K562 (cell line): ENCODE results near the gene COL20A1. TPM values are rescaled to one million over a fixed set of nuclear protein-coding genes. Genes with fewer than 3 reads are reported as not detected.

ENCODE experiments used
- ATAC-seq: fragments of 200-7000 bp; cut with Tn5 transposase; 3 replicates; pipeline ENCODE4 v1.9.1; 2020; ENCODE audit warnings: moderate library complexity
- BruUV-seq: library from RNA; stranded (reverse); fragments of 400-500 nt; replicated peaks from 2 replicates; lab custom pipeline; 2021; lab: Mats Ljungman, UMichigan
- CTCF ChIA-PET: fragments of 300-600 bp; formaldehyde crosslinking; extraction: SDS; loops from one replicate; lab custom pipeline; 2021; ENCODE audit warnings: low intra/inter-chr PET ratio; lab: Yijun Ruan, JAX
- POLR2A ChIA-PET: fragments of 300-600, 350-650 bp; sonication (Branson Sonifier 250); formaldehyde crosslinking; extraction: SDS; loops from one replicate; lab custom pipeline; 2021; ENCODE audit warnings: antibody characterized with exemption, inconsistent platforms; lab: Yijun Ruan, JAX
- DNase-seq, 4 experiments: peaks; one replicate each; pipeline versions ENCODE4 v3.0.0 to v3.0.0-alpha.2; 2011 to 2018; ENCODE audit warnings: low spot score in 3 of 4, mixed read lengths in 3 of 4; ENCODE audit errors: extremely low read depth in 1 of 4
- FAIRE-seq: peaks from 2 replicates; lab custom pipeline; 2011; peaks lifted over from hg19 to GRCh38; lab: Jason Lieb, UNC
- H2AFZ ChIP-seq: 2 replicates; pipeline ENCODE4 v1.6.0; 2011; ENCODE audit warnings: low read depth, low read length, control low read depth, inconsistent platforms
- H3K27ac ChIP-seq: fragments of 200-600 bp; 3 replicates; pipeline ENCODE4 v1.8.0; 2011; ENCODE audit warnings: low read depth, mild to moderate bottlenecking, control low read depth, inconsistent platforms, low read length, moderate library complexity, mixed read lengths; ENCODE audit errors: extremely low read depth
- H3K27me3 ChIP-seq, 2 experiments: fragments of 300-600 bp in 1 of 2; 2 replicates in 1 of 2; 3 replicates in 1 of 2; pipeline versions ENCODE4 v1.6.0 to v1.8.0; 2011; ENCODE audit warnings: inconsistent platforms in 2 of 2, low read length in 2 of 2, mild to moderate bottlenecking in 1 of 2, mixed read lengths in 1 of 2, moderate library complexity in 1 of 2; ENCODE audit not compliant: control insufficient read depth in 2 of 2, insufficient read depth in 2 of 2
- H3K36me3 ChIP-seq: fragments of 300-600 bp; 3 replicates; pipeline ENCODE4 v1.8.0; 2011; ENCODE audit warnings: mild to moderate bottlenecking, low read length, inconsistent platforms; ENCODE audit not compliant: control insufficient read depth, insufficient read depth
- H3K4me1 ChIP-seq, 2 experiments: fragments of 200-600 bp in 1 of 2; replicated peaks in 1 of 2; 2 replicates in 1 of 2; 3 replicates in 1 of 2; pipeline versions ENCODE4 v1.5.1 to v1.8.0; 2011; ENCODE audit warnings: inconsistent platforms in 2 of 2, low read length in 2 of 2, mild to moderate bottlenecking in 1 of 2, mixed read lengths in 1 of 2, moderate library complexity in 1 of 2; ENCODE audit not compliant: control insufficient read depth in 2 of 2, insufficient read depth in 2 of 2
- H3K4me2 ChIP-seq: 2 replicates; pipeline ENCODE4 v1.6.1; 2011; ENCODE audit warnings: low read length, control low read depth, inconsistent platforms, mixed read lengths; ENCODE audit not compliant: insufficient read depth
- H3K4me3 ChIP-seq: fragments of 200-600 bp; sonication (generic), shearing (Covaris generic); 2 replicates; pipeline ENCODE4 v1.5.1; 2016; ENCODE audit warnings: control low read depth, inconsistent platforms
- H3K79me2 ChIP-seq: fragments of 200-600 bp; 3 replicates; pipeline ENCODE4 v1.8.0; 2011; ENCODE audit warnings: low read length, inconsistent platforms; ENCODE audit not compliant: control insufficient read depth, insufficient read depth
- H3K9ac ChIP-seq, 2 experiments: 2 replicates each; pipeline versions ENCODE4 v1.6.0 to v1.6.1; 2011; ENCODE audit warnings: low read depth in 2 of 2, low read length in 2 of 2, control low read depth in 1 of 2, inconsistent platforms in 1 of 2, mild to moderate bottlenecking in 1 of 2, mixed read lengths in 1 of 2; ENCODE audit not compliant: insufficient read depth in 1 of 2
- H3K9me1 ChIP-seq: one replicate; pipeline ENCODE4 v1.6.0; 2011; ENCODE audit warnings: inconsistent platforms, mild to moderate bottlenecking, low read length, moderate library complexity; ENCODE audit not compliant: control insufficient read depth, insufficient read depth
- H3K9me3 ChIP-seq: replicated peaks from 2 replicates; pipeline ENCODE4 v1.5.1; 2011; ENCODE audit warnings: low read depth, low read length, inconsistent platforms; ENCODE audit not compliant: control insufficient read depth, insufficient read depth
- H4K20me1 ChIP-seq: replicated peaks from 2 replicates; pipeline ENCODE4 v1.6.1; 2011; ENCODE audit warnings: low read length, inconsistent platforms, mixed read lengths; ENCODE audit not compliant: control insufficient read depth, insufficient read depth
- HLTF ChIP-seq: fragments of 450-650 bp; IDR thresholded peaks from 2 replicates; pipeline ENCODE4 v1.6.1; 2016
- ZNF184 ChIP-seq: sonication (generic); formaldehyde crosslinking; IDR thresholded peaks from 2 replicates; pipeline ENCODE4 v1.5.0; 2020; ENCODE audit warnings: missing genetic modification reagents
- ZNF592 ChIP-seq: fragments of 450-650 bp; IDR thresholded peaks from 2 replicates; pipeline ENCODE4 v1.6.1; 2017; ENCODE audit warnings: antibody characterized with exemption, mild to moderate bottlenecking
- ZNF699 ChIP-seq: fragments of 250-450 bp; sonication (Bioruptor Pico); IDR thresholded peaks from 2 replicates; pipeline ENCODE4 v1.8.0; 2021; ENCODE audit warnings: mild to moderate bottlenecking, moderate library complexity; ENCODE audit not compliant: insufficient replicate concordance
- ZNF764 ChIP-seq: fragments of 250-450 bp; sonication (Bioruptor Pico); IDR thresholded peaks from 2 replicates; pipeline ENCODE4 v1.4.0; 2020; ENCODE audit warnings: low read depth, mild to moderate bottlenecking, moderate library complexity
- WGBS: fragments of 100-300 bp; shearing (Covaris generic); methylation state at CpG from one replicate; pipeline ENCODE4 v1.1.6; 2016; ENCODE audit warnings: low coverage, mixed read lengths; ENCODE audit not compliant: insufficient coverage; ENCODE audit errors: missing lambda C conversion rate; 5-methylcytosine and 5-hydroxymethylcytosine counted together
- in situ Hi-C: fragments of 300-500 bp; cut with MboI; formaldehyde crosslinking; loops from 4 replicates; pipeline ENCODE4 v1.15.0; 2018; ENCODE audit warnings: inconsistent platforms, mixed read lengths
- intact Hi-C: fragments of 100-400 bp; cut with micrococcal nuclease; formaldehyde crosslinking; loops from 2 replicates; pipeline ENCODE4 v1.14.2; 2022
- polyA plus RNA-seq, 8 experiments: library from polyadenylated mRNA; depleted of rRNA in 4 of 8; stranded (reverse) in 5 of 8; unstranded in 3 of 8; fragments of >200 nt; fragmentation: Nextera tagmentation in 2 of 8; fragmentation: Illumina TruSeq in 1 of 8; extraction: Ambion mirVana in 2 of 8; extraction: Trizol in 1 of 8; gene quantifications; 2 replicates each; pipeline versions ENCODE4 v1.2.1 to v1.2.3, GENCODE V29; 2011 to 2014; ENCODE audit warnings: inconsistent platforms in 1 of 8, missing spikeins in 1 of 8
- total RNA-seq, 7 experiments: library from RNA; depleted of rRNA in 6 of 7; stranded (reverse); fragments of >200 nt in 6 of 7; fragmentation: Illumina TruSeq in 2 of 7; extraction: Trizol in 2 of 7; gene quantifications; 2 replicates each; pipeline versions ENCODE4 v1.2.1 to v1.2.3, GENCODE V29; 2011 to 2021; ENCODE audit warnings: low replicate concordance in 1 of 7
- TF ChIP-seq, protein P1 (sequence below): fragments of 450-650 bp; IDR thresholded peaks from 2 replicates; pipeline ENCODE4 v1.6.1; 2016; ENCODE audit warnings: borderline replicate concordance

Gene COL20A1
- total and polyA plus RNA-seq, 9 of the 15 experiments (the other 6 are each of a cell fraction or from before 2014, with no cell fraction given) = not detected

- no peak for FAIRE-seq
- intact Hi-C loops (no loop called here), in situ Hi-C loops (no loop called here)
- H2AFZ ChIP-seq = no peak overlapping the region
- DNase-seq = no peak
- H3K9ac ChIP-seq = no peak overlapping the region
- no peaks in the 10 kb centered on the region for H3K9me1 ChIP-seq
- no peak overlapping the region for H3K4me2 ChIP-seq
- H3K9me3 ChIP-seq = no peaks in the 10 kb centered on the region
- CTCF ChIA-PET = no interaction called here
- BruUV-seq = no TSS peak
- no peak for ATAC-seq
- H3K36me3 ChIP-seq = no peaks in the 10 kb centered on the region
- TF ChIP-seq ZNF592 = no peak
- no peak for TF ChIP-seq ZNF184 (CRISPR knock-in tag)
- no peak for TF ChIP-seq ZNF699 (CRISPR knock-in tag)
- TF ChIP-seq, protein P1, sequence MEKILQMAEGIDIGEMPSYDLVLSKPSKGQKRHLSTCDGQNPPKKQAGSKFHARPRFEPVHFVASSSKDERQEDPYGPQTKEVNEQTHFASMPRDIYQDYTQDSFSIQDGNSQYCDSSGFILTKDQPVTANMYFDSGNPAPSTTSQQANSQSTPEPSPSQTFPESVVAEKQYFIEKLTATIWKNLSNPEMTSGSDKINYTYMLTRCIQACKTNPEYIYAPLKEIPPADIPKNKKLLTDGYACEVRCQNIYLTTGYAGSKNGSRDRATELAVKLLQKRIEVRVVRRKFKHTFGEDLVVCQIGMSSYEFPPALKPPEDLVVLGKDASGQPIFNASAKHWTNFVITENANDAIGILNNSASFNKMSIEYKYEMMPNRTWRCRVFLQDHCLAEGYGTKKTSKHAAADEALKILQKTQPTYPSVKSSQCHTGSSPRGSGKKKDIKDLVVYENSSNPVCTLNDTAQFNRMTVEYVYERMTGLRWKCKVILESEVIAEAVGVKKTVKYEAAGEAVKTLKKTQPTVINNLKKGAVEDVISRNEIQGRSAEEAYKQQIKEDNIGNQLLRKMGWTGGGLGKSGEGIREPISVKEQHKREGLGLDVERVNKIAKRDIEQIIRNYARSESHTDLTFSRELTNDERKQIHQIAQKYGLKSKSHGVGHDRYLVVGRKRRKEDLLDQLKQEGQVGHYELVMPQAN = no peak
- TF ChIP-seq HLTF = no peak
- no peak for TF ChIP-seq ZNF764 (CRISPR knock-in tag)
- H3K79me2 ChIP-seq = no peaks in the 10 kb centered on the region
- 40% methylated on average over 20 of the region's 29 CpGs for WGBS
- peaks cover 0 to 32% of the 10 kb centered on the region in 2 experiments; a peak in 2 of 5 replicates for H3K4me1 ChIP-seq
- H3K27ac ChIP-seq = no peak overlapping the region
- H3K27me3 ChIP-seq = peaks cover 19 to 46% of the 10 kb centered on the region in 2 experiments; a peak in 4 of 5 replicates
- POLR2A ChIA-PET = interaction anchor here (0.7 kb wide), 1 partner anchor 34 kb away, joined by 3 read pairs; no protein-coding TSS in a partner anchor
- H3K4me3 ChIP-seq = no peak overlapping the region
- H4K20me1 ChIP-seq = no peaks in the 10 kb centered on the region
Measured at GRCh38 chr20:63349516-63349895, 56.5 kb downstream of the COL20A1 start.
